ENCODE measurements around the gene COL4A1.

The COL4A1 gene

DNA sequence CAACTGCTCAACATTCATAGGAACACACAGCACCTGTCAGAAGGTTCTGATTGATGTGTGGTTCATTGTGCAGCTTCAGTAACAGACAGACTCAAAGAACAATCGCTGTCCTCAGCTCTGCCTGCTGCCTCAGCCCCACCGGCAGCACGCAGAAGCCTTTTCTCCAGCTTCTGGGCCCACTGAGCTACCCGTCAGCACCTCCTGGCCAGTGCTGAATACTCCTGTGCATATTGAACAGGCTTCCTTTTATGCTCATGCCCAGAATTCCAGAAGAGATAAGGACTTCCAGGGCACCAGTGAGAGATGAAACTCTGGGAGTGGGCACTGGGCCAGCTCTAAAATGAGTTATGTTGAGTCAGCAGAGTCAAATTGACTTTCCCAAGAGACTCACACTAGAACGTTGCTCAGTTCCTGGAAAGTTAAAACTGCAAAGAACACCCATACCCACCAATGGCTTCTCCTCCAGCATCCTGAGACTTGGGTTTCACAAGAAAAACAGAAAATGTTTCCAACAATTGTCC, 119.3 kb downstream of the COL4A1 start:
- DNase-seq, result no peak

DNA sequence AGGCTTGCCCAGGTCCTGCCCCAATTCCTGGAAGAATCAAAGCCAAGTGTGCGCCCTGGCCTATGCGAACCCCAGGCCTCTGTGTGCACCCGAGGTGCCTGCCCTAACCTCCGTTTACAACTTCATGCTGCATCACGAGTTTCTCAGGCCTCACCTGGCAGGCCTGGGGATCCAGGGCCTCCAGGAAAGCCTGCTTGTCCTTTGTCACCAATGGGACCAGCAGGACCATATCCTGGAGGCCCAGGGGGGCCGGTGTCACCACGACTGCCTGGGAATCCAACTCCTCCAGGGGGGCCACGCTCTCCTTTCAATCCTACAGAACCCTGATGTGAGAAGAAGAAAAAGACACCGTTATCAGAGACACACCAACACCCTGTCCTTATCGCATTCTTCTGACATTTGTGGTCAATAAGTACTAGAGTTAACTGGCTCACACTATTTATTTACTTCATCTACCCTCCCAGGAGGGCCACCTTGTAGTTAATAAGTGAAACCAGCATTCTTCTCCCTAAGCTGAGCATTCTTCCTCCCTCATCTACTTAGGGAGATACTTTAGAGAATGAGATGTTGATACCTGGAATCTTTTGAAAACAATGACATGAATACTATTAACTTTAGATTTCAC, 120.6 kb downstream of the COL4A1 start:
- no peak for DNase-seq

DNA sequence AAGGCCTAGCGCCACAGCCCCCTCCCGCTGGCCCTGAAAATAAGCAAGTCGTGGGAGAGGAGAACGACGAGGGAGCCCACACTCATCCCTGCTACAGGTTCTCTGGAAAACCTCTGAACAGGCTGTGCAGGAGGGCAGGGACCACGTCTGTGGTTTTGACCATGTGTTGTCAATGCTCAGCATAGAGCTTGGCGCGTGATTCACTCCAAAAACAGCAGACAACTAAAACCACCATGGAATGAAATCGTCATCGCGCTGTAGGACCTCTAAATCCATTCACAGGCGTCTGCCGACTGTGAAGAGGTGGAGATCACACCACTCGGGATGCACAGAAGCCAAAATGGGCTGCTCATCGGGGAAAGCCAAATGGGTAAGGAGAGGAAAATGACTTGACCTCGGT, 121.3 kb downstream of the COL4A1 start:
- DNase-seq, result no peak

DNA sequence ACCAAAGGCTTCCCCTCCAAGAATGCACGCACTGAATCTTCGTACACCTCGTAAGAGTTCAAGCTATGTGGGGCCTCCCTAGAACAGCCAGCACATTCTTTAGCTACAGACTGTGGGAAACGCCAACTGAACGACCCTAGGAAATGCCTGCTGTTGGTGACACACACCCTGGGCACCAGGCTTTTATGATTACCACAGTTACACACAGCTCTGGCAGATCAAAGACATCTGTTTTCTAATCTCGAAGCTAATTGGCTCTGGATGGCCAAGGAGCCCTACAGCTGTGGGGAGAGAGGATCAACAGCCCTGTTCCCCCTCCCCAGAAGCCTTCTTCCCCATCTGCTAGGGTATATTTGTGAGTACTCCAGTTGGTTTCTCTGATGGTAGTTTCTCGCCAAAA, 123.0 kb downstream of the COL4A1 start:
- DNase-seq, result no peak

DNA sequence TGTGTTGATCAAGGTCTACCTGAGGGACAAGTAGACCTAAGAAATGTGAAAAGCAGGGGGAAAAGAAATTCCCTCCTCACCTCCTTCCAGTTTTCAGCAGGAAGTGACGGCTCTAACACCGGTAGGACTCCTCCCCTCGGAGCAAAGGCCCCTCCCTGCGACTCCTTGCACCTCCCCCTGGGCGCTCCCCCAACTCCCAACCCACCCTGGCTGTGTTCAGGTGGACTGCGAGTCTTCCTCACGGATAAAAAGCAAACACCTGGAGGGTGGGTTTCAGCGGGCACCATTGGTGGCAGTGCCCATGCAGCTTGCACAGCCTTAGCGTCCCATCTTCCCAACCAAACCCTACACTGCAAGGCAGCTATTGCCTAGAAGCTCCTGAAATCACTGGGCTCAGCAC, 124.5 kb downstream of the COL4A1 start:
- no peak for DNase-seq

DNA sequence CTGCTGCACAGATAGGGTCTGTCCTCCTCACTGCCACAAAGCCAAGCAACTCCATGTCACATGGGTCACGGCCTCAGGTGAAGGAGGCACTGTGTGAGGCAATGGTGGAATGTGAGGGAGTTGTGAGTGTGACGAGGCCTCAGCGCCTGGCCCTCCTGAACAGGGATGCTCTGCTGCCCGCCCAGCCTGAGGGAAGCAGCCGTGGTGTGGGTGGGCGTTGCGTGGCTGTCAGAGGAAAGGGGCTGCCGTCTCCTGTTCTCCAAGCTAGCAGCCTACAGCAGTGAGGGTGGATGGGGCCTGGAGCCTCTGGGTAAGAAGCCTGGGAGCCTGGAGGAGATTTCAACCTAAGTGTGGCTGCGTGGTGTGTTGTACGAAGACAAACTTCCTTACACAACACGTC, 125.0 kb downstream of the COL4A1 start:
- no peak for DNase-seq

DNA sequence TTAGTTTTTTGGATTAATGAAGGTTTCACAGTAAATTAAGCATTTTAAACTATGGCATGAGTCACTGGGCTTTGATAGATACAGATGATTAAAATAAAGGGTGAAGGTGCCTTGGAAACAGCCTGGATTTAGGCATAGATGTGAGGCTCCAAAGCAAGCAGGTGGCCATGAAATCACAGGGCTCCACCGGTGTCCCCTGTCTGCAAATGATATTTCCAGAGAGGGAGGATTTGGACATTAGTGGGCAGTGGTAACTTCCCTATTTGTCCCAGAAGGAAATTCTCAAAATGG, 127.2 kb downstream of the COL4A1 start:
- no peak for DNase-seq

DNA sequence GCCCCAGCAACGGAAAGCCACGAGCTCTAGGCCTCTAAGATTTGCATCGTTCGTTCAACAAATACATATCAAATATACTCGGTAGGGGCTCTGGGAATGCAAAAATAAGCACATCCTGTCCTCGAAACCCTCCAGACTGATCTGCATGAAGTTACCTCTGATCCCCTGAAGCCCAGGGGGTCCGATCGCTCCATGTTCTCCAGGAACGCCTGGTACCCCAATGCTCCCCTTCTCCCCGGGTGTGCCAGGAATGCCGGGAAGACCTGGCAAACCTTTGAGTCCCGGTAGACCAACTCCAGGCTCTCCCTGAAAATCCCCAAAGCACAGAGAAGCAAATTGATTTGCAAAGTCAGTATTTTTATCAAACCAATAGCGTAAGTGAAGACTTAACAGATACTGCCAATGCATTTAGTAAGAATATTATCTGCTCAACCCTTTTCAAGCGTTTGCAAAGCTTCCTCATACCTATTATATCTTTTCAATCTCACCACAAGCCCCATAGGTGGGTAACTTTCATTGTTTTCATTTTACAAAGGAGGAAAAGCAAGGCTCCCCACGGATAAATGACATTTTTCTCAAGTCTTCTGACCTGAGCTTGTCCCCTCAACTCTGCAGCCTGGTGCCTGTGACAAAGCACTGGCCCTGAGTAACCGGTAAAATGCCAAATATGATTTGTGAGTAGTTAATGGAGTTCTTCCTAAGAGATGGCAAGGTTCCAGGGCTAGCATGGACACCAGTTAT, 127.7 kb downstream of the COL4A1 start:
- no peak for DNase-seq

DNA sequence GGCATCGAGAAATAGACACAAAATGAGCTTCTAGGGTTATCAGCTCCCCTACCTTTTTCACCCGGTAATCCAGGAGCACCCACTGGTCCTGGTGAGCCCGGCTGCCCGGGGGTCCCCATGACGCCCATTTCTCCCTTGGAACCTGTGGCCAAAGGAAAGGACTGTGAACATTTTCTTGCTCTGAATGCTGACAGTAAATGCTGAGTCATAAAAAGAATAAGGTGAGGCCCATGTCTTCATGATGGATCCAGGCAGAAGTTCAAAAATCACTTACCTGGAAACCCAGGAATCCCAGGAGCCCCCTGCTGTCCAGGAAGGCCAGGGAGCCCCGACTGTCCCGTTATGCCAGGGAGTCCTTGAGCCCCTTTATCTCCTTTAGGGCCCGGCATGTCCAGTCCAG, 129.2 kb downstream of the COL4A1 start:
- no peak for DNase-seq

DNA sequence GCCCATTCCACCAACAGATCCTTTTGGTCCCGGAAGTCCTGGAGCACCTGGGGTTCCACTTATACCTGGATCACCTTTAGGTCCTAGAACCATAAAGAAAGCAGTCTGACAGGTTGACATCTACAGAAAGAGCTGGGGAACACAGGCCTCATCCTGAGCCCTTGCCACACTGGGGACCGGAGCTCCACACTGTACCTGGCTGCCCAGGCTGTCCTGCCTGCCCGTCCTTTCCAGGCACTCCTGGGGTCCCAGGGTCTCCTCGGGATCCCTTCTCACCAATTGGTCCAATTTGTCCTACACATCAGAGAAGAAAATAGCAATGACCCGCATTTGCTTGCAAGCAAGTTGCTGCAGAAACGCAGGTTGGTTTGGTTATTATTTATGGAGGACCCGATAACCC, 130.5 kb downstream of the COL4A1 start:
- no peak for DNase-seq

DNA sequence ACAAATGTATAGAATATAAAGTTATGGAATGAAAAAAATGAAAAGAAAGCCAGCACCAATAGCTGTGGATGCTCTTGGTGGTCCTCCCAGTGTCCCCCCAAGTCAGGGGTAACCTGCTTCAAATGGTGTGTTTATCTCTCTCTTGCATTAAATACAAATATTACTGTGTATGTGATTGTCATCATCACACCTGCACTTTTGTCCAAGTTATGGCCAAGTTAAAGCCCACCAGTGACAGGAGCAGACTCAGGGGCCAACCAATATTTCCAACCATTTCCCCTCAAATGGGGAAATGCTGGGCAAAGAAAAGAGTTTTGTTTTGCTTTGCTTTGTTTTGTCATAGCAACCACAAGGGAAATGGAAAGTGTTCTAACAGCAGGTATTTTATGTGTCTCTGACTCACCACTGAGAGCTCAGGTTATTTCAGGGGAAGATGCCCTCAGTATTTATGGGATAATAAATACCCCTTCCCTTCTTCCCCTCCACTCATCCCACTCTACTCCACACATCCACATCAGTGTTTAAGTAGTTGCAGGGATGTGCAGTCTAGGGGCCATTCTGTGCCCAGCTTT, 133.6 kb downstream of the COL4A1 start:
- DNase-seq, result no peak

DNA sequence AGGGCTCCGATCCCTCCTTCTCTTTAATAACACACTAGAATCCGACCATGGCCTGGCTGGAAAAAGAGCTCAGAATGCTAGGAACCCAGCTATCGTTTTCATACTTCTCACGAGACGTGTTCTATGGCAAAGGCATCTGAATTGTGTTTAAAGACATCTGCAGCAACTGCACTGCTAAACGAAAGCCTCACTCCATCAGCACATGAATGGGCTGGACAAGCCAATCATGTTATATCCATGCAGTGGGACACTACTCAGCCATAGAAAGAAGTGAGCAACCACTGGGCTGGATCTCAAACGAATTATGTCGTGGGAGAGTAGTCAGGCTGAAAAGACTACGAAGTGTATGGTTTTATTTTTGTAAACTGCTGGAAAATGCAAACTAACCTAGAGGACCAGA, 136.1 kb downstream of the COL4A1 start:
- DNase-seq, result no peak

DNA sequence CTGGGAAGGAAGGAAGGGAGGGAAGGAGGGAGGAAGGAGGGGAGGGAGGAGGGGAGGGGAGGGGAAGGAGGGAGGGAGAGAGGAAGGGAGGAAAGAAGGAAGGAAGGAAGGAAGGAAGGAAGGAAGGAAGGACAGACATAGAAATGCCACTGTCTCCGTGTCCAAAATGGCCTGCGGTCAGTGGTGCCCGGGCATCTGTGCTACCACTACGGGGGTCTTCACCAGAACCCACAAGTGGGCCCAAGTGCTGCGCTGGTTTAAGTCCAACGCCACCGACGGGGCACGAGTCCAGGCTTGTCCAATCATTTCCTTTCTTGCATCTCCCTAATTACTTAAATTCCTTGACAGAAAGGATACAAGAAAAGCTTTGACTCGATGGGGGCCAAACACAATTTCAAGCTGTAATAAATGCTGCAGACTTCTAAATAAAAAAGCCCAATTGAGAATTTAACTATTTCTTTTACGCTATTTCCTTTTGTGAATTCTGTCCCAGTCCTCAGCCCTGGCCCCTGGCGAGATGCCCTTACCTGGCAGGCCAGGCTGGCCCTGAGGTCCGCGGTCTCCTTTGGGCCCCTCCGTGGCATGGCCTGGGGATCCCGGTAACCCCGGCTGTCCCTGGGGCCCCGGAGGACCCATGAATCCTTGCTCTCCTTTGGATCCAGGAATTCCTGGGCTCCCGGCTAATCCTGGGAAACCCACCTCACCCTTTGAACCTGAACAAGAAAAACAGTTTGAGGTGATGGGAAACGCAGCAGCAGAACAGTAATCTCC, 136.8 kb downstream of the COL4A1 start:
- DNase-seq, result no peak

DNA sequence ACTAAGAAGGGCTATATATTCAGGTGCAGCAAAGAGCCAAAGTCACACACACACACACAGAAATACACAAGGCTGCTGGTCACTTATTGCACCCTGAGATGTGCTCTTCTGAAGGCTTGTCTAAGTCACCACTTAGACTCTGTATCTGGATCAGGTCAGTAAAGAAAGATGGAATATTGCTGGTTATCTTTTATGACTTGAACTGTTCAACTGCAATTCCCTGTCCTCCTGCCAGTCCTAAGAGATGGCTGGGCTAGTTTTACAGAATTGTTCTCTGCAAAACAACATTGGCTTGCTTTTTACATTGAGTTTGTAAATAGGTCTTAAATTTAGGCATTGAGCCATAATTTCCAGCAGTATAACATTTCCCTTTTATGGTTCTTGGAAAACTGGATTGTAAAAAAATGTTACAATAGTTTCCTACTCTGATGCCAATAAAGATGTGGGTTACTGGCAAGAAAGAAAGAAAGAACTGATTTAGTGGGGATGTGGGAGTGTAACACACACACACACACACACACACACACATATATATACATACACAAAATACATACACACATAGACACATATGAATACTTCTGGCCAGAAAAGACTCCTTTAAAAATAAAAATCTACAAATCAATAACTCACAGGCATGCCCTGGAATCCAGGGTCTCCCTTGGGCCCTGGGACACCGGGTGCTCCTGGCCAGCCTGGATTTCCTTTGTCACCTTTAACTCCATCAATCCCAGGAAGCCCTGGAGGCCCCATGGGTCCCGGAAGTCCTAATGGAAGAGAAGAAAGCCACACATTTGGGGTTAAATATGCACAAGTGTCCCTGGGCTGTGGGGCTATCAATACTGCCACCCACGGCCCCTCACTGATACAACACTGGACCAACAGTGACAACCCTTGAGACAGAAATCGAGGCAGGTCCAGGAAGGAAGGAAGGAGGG, 137.7 kb downstream of the COL4A1 start:
- no peak for DNase-seq

DNA sequence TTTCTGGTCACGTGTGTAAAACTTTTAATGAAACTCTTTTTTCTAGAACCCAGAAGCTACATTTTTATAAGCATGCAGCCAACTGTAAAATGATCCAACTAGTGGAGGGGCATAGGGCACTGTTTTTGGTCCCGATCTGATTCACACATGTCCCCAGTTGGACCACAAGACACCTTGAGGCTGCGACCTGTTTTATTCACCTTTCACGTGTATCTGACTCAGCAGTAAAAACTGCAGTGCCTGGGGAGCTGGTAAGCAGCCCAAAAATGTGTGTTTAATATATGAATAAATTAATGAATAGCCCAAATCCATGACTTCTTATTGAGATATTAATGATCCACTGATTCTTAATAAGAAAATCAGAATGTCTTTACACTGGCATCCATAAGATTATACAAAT, 140.4 kb downstream of the COL4A1 start:
- no peak for DNase-seq

DNA sequence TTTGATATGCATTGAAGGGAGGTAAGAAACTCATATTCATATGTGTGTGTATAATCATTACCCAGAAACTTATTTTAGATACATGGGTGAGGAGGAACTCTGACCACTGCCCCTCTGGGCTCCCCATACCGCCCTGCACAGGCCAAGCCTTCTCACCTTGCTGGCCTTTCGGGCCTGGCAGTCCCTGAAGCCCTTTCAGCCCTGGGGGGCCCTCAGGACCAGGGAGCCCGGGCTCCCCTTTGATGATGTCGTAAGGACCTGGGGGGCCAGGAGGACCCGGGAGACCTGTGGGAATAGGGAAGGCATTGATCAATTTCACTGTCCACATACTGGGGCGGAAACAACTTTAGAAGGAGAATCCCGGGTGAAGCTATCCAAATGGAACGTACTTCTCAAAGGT, 142.3 kb downstream of the COL4A1 start:
- DNase-seq, result no peak

DNA sequence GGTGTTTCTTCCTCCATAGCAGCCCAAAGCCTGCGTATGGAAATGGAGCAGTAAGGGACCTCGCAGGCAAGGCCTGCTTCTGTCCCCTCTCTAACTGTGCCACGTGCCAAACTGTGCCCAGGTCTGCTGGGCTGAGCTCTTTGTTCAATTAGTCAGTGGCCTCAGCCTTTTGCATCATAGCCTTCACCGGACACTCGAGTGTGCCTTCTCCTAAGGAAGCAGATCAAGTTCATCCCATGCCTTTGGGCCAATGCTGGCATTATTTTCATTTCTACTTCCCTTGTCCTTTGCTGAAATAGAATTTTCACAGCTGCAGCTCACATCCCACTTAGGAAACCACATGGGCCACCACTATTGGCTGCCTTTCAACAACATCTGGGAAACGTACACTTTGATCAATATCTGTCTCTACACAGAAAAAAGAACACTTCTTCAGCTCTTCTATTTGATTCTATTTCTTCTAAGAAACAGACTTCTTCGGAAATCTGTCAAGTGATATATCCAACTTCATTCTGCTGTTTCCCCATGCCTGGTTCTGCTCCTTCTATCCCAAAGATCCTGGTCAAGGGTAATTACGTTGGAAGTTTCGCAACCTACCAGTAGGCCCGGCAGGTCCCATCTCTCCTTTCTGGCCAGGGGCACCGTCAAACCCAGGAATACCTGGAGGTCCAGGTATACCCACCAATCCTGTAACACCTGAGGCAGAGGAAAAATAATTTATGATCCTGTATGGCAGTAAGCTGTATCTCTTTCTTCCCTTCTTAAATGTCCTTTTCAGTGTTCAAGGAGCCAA, 143.9 kb downstream of the COL4A1 start:
- DNase-seq, result no peak

DNA sequence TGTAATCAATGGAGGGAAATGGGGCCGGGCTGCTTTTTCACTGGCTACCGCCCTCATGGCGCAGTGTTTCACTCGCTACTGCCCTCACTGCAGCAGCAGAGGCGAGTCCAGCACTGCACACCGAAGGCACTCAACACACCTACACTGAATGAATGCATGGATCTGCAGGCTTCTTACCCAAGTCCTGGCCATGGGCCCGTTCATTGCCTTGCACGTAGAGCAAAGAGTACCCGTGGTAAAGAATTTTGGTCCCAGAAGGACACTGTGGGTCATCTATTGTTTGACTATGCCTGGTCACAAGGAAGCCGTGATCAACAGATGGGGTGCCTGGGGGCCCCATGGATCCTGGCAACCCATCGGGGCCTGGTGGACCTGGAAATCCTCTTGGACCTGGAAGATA, 144.9 kb downstream of the COL4A1 start:
- DNase-seq, result no peak

DNA sequence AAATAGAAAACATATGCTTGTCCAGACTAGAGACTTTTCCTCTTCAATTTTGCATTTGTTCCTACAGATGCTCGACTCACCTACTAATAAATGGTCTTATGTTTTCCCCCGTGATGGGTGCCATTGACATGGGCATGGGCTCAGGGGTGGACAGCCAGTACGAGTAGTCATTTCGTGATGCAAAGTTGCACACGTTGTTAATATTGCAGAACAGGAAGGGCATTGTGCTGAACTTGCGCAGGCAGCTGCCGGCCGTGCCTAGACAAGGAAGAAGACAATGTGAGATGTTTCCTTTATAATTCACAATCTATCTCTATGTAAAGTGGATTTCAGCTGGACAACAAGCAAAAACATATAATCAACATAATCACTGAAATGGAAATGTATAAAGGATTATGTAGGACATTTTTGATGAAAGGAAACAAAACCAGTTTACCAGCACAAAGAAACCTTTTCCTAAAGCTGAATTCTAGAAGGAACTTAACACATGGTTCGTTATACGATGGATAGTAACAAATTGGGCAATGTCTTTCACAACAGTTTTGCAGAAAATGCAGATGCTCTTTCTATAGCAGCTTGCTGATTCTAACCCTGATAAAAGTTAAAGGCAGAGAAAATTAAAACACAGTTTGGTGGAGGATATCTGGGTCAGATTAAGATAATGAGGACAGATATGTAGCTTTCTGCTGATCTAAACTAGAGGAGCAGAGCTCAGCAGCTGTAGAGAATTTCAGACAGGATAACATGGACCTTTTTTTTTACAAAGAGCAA, 145.7 kb downstream of the COL4A1 start:
- DNase-seq, result no peak

DNA sequence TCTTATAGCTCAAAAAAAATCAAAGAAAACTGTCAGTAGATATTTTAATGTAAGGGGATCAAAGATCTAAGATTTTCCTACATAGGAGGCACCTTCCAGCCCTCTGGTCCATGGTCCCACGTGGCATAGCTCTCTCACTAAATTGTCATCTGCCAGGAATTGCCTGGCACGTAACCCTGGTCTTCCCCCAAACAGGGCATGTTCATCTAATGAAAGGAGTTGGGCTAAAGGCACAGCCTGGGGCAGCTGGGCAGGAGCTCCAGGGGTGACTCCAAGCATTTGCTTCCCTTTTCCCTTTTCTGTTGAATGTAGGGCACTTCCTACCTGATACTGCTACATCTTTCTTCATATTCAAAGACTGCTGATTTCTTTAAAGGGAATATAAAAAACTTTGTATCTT, 148.7 kb downstream of the COL4A1 start:
- no peak for DNase-seq

DNA sequence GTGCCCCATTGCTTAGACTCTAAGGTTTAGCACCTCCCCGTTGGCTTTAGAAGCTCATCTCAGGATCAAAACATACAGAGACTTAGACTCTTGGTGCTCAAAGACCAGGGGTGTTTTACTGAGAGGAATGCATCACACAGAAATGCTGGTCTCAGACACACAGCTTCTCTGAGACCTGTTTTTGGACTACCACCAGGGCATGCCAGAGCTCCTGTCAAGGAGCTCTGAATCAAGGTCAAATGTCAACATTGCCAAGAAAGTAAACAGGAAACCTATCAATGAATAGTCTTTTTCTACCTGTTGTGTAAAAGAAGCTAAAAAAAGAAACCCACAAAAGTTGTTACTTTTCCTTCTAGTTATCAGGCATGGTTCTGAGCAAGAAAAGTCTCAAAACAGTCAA, 149.2 kb downstream of the COL4A1 start:
- no peak for DNase-seq

Data from activated CD4-positive, alpha-beta T cell treated with anti-CD3 and anti-CD28 coated beads, Interleukin-2, amount 50 U/mL, for 4 hours (primary cell).